Panc1 (cell line): ENCODE results near the gene ZNF282. TPM values are rescaled to one million over a fixed set of nuclear protein-coding genes. Genes with fewer than 3 reads are reported as not detected.

Experiments used
- ATAC-seq: fragments of 200-7000 bp; cut with Tn5 transposase; 2 replicates; pipeline ENCODE4 v1.9.1; 2020; ENCODE audit warnings: mild to moderate bottlenecking, moderate library complexity
- BruUV-seq: library from RNA; stranded (reverse); fragments of 400-500 nt; replicated peaks from 2 replicates; lab custom pipeline; 2021; lab: Mats Ljungman, UMichigan
- CTCF ChIA-PET: fragments of 300-600 bp; sonication (Branson Sonifier 250); formaldehyde crosslinking; loops from one replicate; lab custom pipeline; 2022; ENCODE audit warnings: antibody characterized with exemption; lab: Charles Lee
- POLR2A ChIA-PET: fragments of 300-600 bp; sonication (Branson Sonifier 250); formaldehyde crosslinking; loops from one replicate; lab custom pipeline; 2022; ENCODE audit warnings: antibody characterized with exemption; lab: Charles Lee
- DNase-seq: peaks from one replicate; pipeline ENCODE4 v3.0.0-alpha.2; 2010; ENCODE audit warnings: low read depth, low spot score
- H3K27ac ChIP-seq: 2 replicates; pipeline ENCODE4 v1.5.1; 2011; ENCODE audit warnings: mild to moderate bottlenecking, low read length, inconsistent platforms
- H3K27me3 ChIP-seq: fragments of 200-500 bp; sonication (Bioruptor generic); 2 replicates; pipeline ENCODE4 v1.6.0; 2014; ENCODE audit warnings: low read length, inconsistent platforms; ENCODE audit not compliant: control insufficient read depth, insufficient read depth
- H3K36me3 ChIP-seq: fragments of 200-500 bp; sonication (Bioruptor generic); 2 replicates; pipeline ENCODE4 v1.5.1; 2014; ENCODE audit warnings: inconsistent platforms, mild to moderate bottlenecking, low read length, moderate library complexity; ENCODE audit not compliant: control insufficient read depth, insufficient read depth
- H3K4me1 ChIP-seq: 2 replicates; pipeline ENCODE4 v1.5.1; 2011; ENCODE audit warnings: inconsistent platforms, mild to moderate bottlenecking, low read length, moderate library complexity; ENCODE audit not compliant: control insufficient read depth, insufficient read depth
- H3K4me3 ChIP-seq, 2 experiments: 2 replicates each; pipeline ENCODE4 v1.5.1; 2011 to 2012; ENCODE audit warnings: low read depth in 2 of 2, low read length in 2 of 2, mild to moderate bottlenecking in 2 of 2, inconsistent platforms in 1 of 2, moderate library complexity in 1 of 2
- H3K9me3 ChIP-seq: fragments of 200-500 bp; sonication (Bioruptor generic); 2 replicates; pipeline ENCODE4 v1.5.1; 2014; ENCODE audit warnings: low read depth, mild to moderate bottlenecking, inconsistent platforms, low read length, moderate library complexity; ENCODE audit not compliant: control insufficient read depth, insufficient read depth
- POLR2AphosphoS5 ChIP-seq: IDR thresholded peaks from 2 replicates; pipeline ENCODE4 v1.6.1; 2012; ENCODE audit warnings: mild to moderate bottlenecking, low read depth, low read length, moderate library complexity
- SIN3A ChIP-seq: IDR thresholded peaks from 2 replicates; pipeline ENCODE4 v1.6.1; 2012; ENCODE audit warnings: low read depth, mild to moderate bottlenecking, low read length, moderate library complexity, borderline replicate concordance; ENCODE audit not compliant: insufficient read depth
- TCF7L2 ChIP-seq: IDR thresholded peaks from 2 replicates; pipeline ENCODE4 v1.6.1; 2011; ENCODE audit warnings: mild to moderate bottlenecking, low read depth, low read length, inconsistent platforms
- in situ Hi-C: cut with HindIII; loops from 2 replicates; pipeline ENCODE4 v1.10.0; 2016; ENCODE audit warnings: low sequenced_read_pairs, low pct_unique_long_range_greater_than_20kb
- intact Hi-C: fragments of 100-400 bp; cut with micrococcal nuclease; formaldehyde crosslinking; loops from one replicate; pipeline ENCODE4 v1.10.0; 2022; ENCODE audit not compliant: unreplicated experiment
- total RNA-seq: library from RNA; stranded (reverse); gene quantifications from one replicate; pipeline ENCODE4 v1.2.1, GENCODE V29; 2021; ENCODE audit not compliant: unreplicated experiment
- TF ChIP-seq, protein P1 (sequence below): fragments of 450-650 bp; IDR thresholded peaks from 2 replicates; pipeline ENCODE4 v1.5.1; 2017; ENCODE audit warnings: mild to moderate bottlenecking
- TF ChIP-seq, protein P2 (sequence below), 2 experiments: IDR thresholded peaks; 2 replicates each; pipeline ENCODE4 v1.6.1; 2011 to 2012; ENCODE audit warnings: low read depth in 2 of 2, control low read depth in 1 of 2, low read length in 1 of 2, mild to moderate bottlenecking in 1 of 2, moderate library complexity in 1 of 2; ENCODE audit not compliant: insufficient read depth in 1 of 2

ZNF282 gene
- total RNA-seq, 1 experiment from 2014 or later: 31.6 TPM

DNA sequence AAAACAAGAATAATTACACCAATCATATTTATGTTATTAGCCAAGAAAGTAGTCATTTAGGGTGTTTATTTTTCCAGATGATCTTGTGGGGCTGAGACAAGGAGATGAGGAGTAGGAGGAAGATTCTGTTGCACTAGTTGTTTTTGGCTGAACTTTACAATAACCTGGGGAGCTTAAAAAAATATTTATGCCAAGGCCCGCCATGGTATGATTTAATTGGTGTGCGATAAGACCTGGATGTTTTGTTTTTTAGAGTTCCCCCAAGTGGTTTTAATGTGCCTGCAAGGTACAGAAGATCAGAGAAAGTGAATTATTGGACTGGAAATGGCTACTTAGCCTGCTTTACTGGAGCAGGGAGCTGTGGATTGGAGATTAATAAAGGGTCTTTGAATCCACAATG is 7.1 kb upstream of the ZNF282 start:
- CTCF ChIA-PET: no interaction called here
- no peaks in the 10 kb centered on the region; the same call in 1 of the 2 replicates for H3K4me1 ChIP-seq
- H3K9me3 ChIP-seq: no peaks in the 10 kb centered on the region
- no peak overlapping the region for H3K4me3 ChIP-seq
- in situ Hi-C loops (no loop called here), intact Hi-C loops (no loop called here)
- no peaks in the 10 kb centered on the region for H3K27me3 ChIP-seq
- H3K27ac ChIP-seq: no peak overlapping the region
- no peak for ATAC-seq
- BruUV-seq: no TSS peak
- TF ChIP-seq, protein P1, sequence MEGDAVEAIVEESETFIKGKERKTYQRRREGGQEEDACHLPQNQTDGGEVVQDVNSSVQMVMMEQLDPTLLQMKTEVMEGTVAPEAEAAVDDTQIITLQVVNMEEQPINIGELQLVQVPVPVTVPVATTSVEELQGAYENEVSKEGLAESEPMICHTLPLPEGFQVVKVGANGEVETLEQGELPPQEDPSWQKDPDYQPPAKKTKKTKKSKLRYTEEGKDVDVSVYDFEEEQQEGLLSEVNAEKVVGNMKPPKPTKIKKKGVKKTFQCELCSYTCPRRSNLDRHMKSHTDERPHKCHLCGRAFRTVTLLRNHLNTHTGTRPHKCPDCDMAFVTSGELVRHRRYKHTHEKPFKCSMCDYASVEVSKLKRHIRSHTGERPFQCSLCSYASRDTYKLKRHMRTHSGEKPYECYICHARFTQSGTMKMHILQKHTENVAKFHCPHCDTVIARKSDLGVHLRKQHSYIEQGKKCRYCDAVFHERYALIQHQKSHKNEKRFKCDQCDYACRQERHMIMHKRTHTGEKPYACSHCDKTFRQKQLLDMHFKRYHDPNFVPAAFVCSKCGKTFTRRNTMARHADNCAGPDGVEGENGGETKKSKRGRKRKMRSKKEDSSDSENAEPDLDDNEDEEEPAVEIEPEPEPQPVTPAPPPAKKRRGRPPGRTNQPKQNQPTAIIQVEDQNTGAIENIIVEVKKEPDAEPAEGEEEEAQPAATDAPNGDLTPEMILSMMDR: no peak
- TF ChIP-seq, protein P2, sequence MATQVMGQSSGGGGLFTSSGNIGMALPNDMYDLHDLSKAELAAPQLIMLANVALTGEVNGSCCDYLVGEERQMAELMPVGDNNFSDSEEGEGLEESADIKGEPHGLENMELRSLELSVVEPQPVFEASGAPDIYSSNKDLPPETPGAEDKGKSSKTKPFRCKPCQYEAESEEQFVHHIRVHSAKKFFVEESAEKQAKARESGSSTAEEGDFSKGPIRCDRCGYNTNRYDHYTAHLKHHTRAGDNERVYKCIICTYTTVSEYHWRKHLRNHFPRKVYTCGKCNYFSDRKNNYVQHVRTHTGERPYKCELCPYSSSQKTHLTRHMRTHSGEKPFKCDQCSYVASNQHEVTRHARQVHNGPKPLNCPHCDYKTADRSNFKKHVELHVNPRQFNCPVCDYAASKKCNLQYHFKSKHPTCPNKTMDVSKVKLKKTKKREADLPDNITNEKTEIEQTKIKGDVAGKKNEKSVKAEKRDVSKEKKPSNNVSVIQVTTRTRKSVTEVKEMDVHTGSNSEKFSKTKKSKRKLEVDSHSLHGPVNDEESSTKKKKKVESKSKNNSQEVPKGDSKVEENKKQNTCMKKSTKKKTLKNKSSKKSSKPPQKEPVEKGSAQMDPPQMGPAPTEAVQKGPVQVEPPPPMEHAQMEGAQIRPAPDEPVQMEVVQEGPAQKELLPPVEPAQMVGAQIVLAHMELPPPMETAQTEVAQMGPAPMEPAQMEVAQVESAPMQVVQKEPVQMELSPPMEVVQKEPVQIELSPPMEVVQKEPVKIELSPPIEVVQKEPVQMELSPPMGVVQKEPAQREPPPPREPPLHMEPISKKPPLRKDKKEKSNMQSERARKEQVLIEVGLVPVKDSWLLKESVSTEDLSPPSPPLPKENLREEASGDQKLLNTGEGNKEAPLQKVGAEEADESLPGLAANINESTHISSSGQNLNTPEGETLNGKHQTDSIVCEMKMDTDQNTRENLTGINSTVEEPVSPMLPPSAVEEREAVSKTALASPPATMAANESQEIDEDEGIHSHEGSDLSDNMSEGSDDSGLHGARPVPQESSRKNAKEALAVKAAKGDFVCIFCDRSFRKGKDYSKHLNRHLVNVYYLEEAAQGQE (IDR thresholded peaks at IDR 0.05; ENCODE audit: insufficient read depth in 1 of 2, low read depth in 2 of 2, low read length in 1 of 2): no peak
- TF ChIP-seq POLR2AphosphoS5: no peak
- no peak for TF ChIP-seq TCF7L2
- no peak for TF ChIP-seq SIN3A
- DNase-seq: no peak
- POLR2A ChIA-PET: no interaction called here
- H3K36me3 ChIP-seq: no peaks in the 10 kb centered on the region

DNA sequence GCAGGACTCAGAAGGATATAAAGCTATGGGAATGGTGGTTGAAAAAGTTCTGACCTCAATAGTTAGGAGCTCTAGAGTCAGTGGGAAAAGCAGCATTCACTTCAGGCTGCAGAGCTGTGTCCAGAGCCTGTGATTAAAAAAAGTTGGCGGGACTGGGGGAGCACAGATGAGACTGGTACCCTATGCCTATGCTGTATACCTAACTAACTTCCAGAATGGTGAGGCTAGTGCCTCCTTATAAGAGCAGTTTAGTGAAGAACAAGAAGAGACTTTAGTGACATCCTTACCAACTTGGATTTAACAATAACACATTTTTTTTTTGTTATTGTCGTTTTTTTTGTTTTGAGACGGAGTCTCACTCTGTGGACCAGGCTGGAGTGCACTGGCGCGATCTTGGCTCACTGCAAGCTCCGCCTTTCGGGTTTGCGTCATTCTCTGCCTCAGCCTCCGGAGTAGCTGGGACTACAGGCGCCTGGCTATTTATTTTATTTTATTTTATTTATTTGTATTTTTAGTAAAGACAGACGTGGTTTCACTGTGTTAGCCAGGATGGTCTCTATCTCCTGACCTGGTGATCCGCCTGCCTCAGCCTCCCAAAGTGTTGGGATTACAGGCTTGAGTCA is 6.6 kb upstream of the ZNF282 start:
- POLR2A ChIA-PET: interaction anchor here (0.6 kb wide), 1 partner anchor 23 kb away, joined by 3 read pairs; no protein-coding TSS in a partner anchor
- no TSS peak for BruUV-seq

More for the DNA sequence above, 6.6 kb upstream of the ZNF282 start:
- intact Hi-C loops: no loop called here
- H3K27me3 ChIP-seq: no peaks in the 10 kb centered on the region
- no peak overlapping the region for H3K4me3 ChIP-seq
- no peaks in the 10 kb centered on the region for H3K36me3 ChIP-seq
- no peak for DNase-seq
- H3K4me1 ChIP-seq: no peaks in the 10 kb centered on the region; the same call in 1 of the 2 replicates
- no peak overlapping the region for H3K27ac ChIP-seq
- no peak for ATAC-seq
- TF ChIP-seq, protein P1: no peak
- TF ChIP-seq POLR2AphosphoS5: no peak
- TF ChIP-seq TCF7L2: no peak
- no peak for TF ChIP-seq SIN3A
- TF ChIP-seq, protein P2 (IDR thresholded peaks at IDR 0.05; ENCODE audit: insufficient read depth in 1 of 2, low read depth in 2 of 2, low read length in 1 of 2): no peak
- H3K9me3 ChIP-seq: no peaks in the 10 kb centered on the region
- CTCF ChIA-PET: no interaction called here
- in situ Hi-C loops: no loop called here
